Measurements from ENCODE around the gene SPRR3.

GRCh38 chr1:152959273-152959672 lies 42.3 kb upstream of the SPRR3 start:
- TF ChIP-seq TARDBP (IDR thresholded peaks at IDR 0.05) = no peak
- TF ChIP-seq SP1 (IDR thresholded peaks at IDR 0.05) = no peak
- no peak for TF ChIP-seq FOXM1 (IDR thresholded peaks at IDR 0.05; ENCODE audit: borderline replicate concordance)
- TF ChIP-seq ZNF384 (IDR thresholded peaks at IDR 0.05) = no peak
- no peak for TF ChIP-seq FOXK2 (IDR thresholded peaks at IDR 0.05)
- no peak for TF ChIP-seq LEF1 (IDR thresholded peaks at IDR 0.05; ENCODE audit: borderline replicate concordance)
- no peak for TF ChIP-seq CTBP1 (IDR thresholded peaks at IDR 0.05; ENCODE audit: borderline replicate concordance)
